ENCODE data around the gene FNDC3A. TPM values are rescaled to one million over a fixed set of nuclear protein-coding genes. Genes with fewer than 3 reads are reported as not detected.

FNDC3A gene
- total and polyA plus RNA-seq, 12 donors, result 24.4 to 91.2 (median 62.4) TPM

- H3K36me3 ChIP-seq (replicated peaks in 1 of 2), result no peaks in the 10 kb centered on the region
- TF ChIP-seq POLR2A (IDR thresholded peaks at IDR 0.05), result no peak
- TF ChIP-seq, protein P1, sequence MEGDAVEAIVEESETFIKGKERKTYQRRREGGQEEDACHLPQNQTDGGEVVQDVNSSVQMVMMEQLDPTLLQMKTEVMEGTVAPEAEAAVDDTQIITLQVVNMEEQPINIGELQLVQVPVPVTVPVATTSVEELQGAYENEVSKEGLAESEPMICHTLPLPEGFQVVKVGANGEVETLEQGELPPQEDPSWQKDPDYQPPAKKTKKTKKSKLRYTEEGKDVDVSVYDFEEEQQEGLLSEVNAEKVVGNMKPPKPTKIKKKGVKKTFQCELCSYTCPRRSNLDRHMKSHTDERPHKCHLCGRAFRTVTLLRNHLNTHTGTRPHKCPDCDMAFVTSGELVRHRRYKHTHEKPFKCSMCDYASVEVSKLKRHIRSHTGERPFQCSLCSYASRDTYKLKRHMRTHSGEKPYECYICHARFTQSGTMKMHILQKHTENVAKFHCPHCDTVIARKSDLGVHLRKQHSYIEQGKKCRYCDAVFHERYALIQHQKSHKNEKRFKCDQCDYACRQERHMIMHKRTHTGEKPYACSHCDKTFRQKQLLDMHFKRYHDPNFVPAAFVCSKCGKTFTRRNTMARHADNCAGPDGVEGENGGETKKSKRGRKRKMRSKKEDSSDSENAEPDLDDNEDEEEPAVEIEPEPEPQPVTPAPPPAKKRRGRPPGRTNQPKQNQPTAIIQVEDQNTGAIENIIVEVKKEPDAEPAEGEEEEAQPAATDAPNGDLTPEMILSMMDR (IDR thresholded peaks at IDR 0.05), result no peak
- DNase-seq, result no peak
- no peaks in the 10 kb centered on the region for H3K4me1 ChIP-seq (replicated peaks in 1 of 2)
- H3K27ac ChIP-seq, result no peak overlapping the region
- 38 to 52% (median 46%) methylated on average over 2 of the region's 2 CpGs for WGBS, 4 donors
- intact Hi-C loops (cut with DNase I), result no loop called here
- H3K9me3 ChIP-seq (replicated peaks in 1 of 3), result peaks cover 0 to 4% (median 2%) of the 10 kb centered on the region in 3 donors
- no peaks in the 10 kb centered on the region for H3K27me3 ChIP-seq
- H3K4me3 ChIP-seq, result no peak overlapping the region
Measured at GRCh38 chr13:49022472-49023144, 46.9 kb downstream of the FNDC3A start.

GRCh38 chr13:49023431-49023830 is 47.7 kb downstream of the FNDC3A start:
- intact Hi-C loops (cut with DNase I), result no loop called here
- Histone ChIP-seq H3K9me3 (replicated peaks in 1 of 3) (peaks cover 0 to 4% (median 2%) of the 10 kb centered on the region in 3 donors), H3K4me3 (no peak overlapping the region), H3K36me3 (replicated peaks in 1 of 2) (no peaks in the 10 kb centered on the region), H3K4me1 (replicated peaks in 1 of 2) (no peaks in the 10 kb centered on the region), H3K27me3 (no peaks in the 10 kb centered on the region), H3K27ac (no peak overlapping the region)
- DNase-seq, result no peak
- TF ChIP-seq, protein P1 (IDR thresholded peaks at IDR 0.05), result no peak
- no peak for TF ChIP-seq POLR2A (IDR thresholded peaks at IDR 0.05)

- Histone ChIP-seq H3K9me3 (replicated peaks in 1 of 3) (peaks cover 0 to 4% (median 2%) of the 10 kb centered on the region in 3 donors), H3K4me3 (no peak overlapping the region), H3K4me1 (replicated peaks in 1 of 2) (no peaks in the 10 kb centered on the region), H3K36me3 (replicated peaks in 1 of 2) (no peaks in the 10 kb centered on the region), H3K27me3 (no peaks in the 10 kb centered on the region), H3K27ac (no peak overlapping the region)
- no peak for DNase-seq
- 0 to 90% (median 24%) methylated on average over 1 of the region's 1 CpG for WGBS, 4 donors
- TF ChIP-seq, protein P1 (IDR thresholded peaks at IDR 0.05), result no peak
- no peak for TF ChIP-seq POLR2A (IDR thresholded peaks at IDR 0.05)
- intact Hi-C loops (cut with DNase I), result no loop called here
Measured at GRCh38 chr13:49026851-49027250, 51.1 kb downstream of the FNDC3A start.

GRCh38 chr13:49029570-49029969 is 53.9 kb downstream of the FNDC3A start:
- no peaks in the 10 kb centered on the region for H3K9me3 ChIP-seq (replicated peaks in 1 of 3)
- DNase-seq, result no peak
- TF ChIP-seq POLR2A (IDR thresholded peaks at IDR 0.05), result no peak
- H3K36me3 ChIP-seq (replicated peaks in 1 of 2), result no peaks in the 10 kb centered on the region
- WGBS, 4 donors, result 88 to 97% (median 95%) methylated on average over 2 of the region's 2 CpGs
- H3K27ac ChIP-seq, result no peak overlapping the region
- intact Hi-C loops (cut with DNase I), result no loop called here
- no peaks in the 10 kb centered on the region for H3K4me1 ChIP-seq (replicated peaks in 1 of 2)
- H3K4me3 ChIP-seq, result no peak overlapping the region
- no peaks in the 10 kb centered on the region for H3K27me3 ChIP-seq

GRCh38 chr13:49030213-49030612 is 54.5 kb downstream of the FNDC3A start:
- H3K27me3 ChIP-seq, result no peaks in the 10 kb centered on the region
- H3K4me3 ChIP-seq, result no peak overlapping the region
- no peaks in the 10 kb centered on the region for H3K9me3 ChIP-seq (replicated peaks in 1 of 3)
- intact Hi-C loops (cut with DNase I), result no loop called here
- no peak overlapping the region for H3K27ac ChIP-seq
- TF ChIP-seq, protein P1 (IDR thresholded peaks at IDR 0.05), result no peak
- no peak for TF ChIP-seq POLR2A (IDR thresholded peaks at IDR 0.05)
- 92 to 98% (median 98%) methylated on average over 2 of the region's 2 CpGs for WGBS, 4 donors
- no peaks in the 10 kb centered on the region for H3K4me1 ChIP-seq (replicated peaks in 1 of 2)
- DNase-seq, result no peak
- no peaks in the 10 kb centered on the region for H3K36me3 ChIP-seq (replicated peaks in 1 of 2)
